ENCODE data around the gene UST.
"Not testable (repeated sequence)": the region's sequence is repeated elsewhere in the genome, so short reads cannot be mapped to it uniquely, and the experiment has no call there.

The UST gene

DNA sequence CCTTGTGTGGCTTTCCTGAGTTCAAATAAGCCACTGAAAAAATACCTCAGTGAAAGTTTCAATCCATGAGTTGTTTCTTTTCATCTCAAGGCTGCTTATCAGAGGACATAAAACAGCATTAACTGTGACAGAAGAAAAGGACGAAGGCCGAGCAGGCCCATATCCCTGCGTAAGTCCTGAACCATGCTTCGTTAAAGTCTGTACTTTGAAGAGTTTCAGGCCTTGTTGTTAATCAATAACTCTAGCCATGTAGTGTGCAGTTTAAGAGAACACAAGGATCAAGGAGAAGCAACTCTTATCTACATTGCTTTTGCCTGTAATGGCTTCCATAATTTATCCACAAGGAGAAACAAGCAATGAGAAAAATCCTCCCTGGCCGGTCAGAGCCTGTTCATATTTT, 165.4 kb downstream of the UST start:
- DNase-seq, result no peak

- no peak for DNase-seq
Observed at GRCh38 chr6:148915810-148916209, 169.0 kb downstream of the UST start.

GRCh38 chr6:148916485-148916884, 169.7 kb downstream of the UST start:
- not testable (repeated sequence) for DNase-seq

GRCh38 chr6:148924226-148925012, 177.6 kb downstream of the UST start:
- DNase-seq, result no peak

DNA sequence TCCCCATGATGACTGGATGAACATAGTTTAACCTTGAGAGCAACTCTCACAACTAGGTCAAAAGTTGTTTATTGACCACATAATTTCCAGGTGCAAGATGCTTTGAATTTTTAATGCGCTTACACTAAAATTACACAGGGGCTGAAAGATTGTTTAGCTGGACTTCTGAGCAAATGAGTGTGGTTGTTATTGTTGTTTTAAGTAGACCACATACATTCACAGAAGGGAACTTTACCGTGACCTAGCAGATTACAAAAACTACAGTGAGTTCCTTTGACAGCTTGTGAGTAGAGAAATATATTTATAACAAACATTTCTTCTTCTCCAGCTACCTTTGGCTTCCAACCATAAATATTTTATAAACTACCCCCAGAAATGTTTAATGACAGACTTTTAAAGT, 178.9 kb downstream of the UST start:
- DNase-seq, result no peak

- no peak for DNase-seq
Observed at GRCh38 chr6:148926478-148926877, 179.6 kb downstream of the UST start.

DNA sequence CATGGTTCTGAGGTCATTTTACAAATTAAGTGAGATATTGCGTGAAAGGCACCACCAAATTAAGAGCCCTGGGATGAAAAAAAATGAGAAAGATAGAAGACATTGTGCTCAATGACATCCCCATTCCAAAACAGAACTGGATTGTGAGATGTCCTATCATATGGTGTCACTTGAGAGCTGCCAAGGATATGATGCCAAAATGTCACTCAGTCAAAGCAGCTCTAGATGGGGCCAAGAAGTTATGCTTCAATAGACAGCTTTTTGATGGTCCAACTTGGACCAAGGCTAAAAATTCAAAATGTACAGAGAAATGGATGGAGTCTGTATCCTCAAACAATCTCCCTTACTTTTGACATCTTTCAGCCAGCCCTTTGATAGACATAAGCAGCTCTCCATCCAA, 180.8 kb downstream of the UST start:
- DNase-seq, result no peak

- DNase-seq, result no peak
Observed at GRCh38 chr6:148928811-148929210, 182.0 kb downstream of the UST start.

GRCh38 chr6:148932208-148932607, 185.4 kb downstream of the UST start:
- DNase-seq, result no peak

- DNase-seq, result no peak
Observed at GRCh38 chr6:148932731-148933130, 185.9 kb downstream of the UST start.

GRCh38 chr6:148934539-148934938, 187.7 kb downstream of the UST start:
- peak; percentile 22 for DNase-seq

DNA sequence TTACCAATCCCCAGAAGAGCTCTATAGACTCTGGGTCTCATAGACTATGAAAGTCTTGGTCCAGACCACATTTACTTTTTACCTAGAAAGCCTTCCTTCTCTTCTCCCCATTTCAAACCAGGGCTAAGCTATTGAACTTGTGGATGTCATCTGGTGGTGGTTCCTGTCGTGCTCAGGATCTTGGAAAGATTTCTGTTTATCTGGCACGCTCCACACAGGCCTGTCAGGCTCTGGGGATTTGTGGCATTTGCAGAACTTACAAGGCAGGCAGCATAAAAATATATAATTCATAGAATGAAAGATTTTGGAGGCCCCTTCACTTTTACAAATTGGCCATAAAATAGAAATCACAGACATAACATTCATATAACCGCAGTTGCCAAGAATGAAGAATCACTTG, 188.1 kb downstream of the UST start:
- no peak for DNase-seq

GRCh38 chr6:148935705-148936435, 189.0 kb downstream of the UST start:
- DNase-seq, result no peak

DNA sequence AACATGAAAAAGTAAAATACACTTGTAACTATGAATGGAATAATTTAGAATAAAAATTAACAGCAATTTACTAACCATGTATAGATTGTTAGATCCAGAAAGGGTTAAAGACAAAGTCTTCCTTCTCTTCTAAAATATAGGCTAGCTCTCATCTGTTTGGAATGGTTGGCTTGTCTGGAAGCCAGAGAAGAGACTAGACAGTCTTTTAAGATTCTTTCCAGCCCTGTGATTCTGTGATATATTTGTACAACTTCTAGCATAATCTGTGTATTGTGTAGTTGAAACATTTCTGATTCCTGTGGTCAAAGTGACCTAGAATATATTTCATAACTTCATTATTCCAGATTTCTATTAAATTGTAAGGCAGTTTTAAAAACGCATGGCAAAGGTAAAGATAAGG, 196.6 kb downstream of the UST start:
- no peak for DNase-seq

GRCh38 chr6:148944608-148945007, 197.8 kb downstream of the UST start:
- no peak for DNase-seq

GRCh38 chr6:148945301-148946021, 198.6 kb downstream of the UST start:
- DNase-seq, result no peak

DNA sequence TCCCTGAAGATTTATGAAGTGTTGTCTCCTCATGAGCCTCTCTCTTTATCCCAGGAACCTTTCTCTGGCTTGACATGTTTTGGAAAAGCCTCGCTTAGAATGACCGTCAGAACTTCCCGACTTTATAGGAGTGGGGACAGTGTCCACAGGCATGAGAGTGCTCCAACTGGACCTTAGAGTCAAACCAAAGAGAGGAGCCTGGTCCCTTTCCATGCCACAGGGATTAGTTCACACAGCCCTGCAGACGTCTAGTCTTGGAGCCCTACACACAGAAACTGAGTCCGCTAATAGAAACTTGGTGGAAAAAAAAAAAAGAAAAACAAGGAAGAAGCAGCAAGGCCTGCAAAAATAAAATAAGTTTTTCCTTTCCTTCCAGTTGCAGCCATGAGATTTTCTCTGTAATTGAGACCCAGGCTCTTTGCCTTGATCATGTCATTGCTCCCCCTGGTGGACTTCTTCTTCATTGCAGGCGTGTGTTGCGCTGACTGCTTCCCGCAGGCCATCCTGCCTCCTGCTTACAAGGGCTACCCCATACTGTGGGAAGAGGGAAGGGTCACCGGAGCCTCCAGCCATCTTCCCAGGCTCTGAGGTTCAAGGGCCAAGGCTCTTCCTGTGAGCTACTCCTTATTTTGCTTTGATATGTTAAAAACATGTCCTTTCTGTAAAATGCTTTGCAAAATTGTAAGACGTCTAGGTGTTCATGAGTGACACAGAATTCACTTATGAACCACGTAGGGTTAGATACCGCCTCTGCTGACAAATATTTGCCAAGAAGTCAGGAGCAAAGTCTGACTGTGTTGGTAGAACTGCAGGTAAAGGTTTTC, 201.0 kb downstream of the UST start:
- peak; percentile 87 for DNase-seq

DNA sequence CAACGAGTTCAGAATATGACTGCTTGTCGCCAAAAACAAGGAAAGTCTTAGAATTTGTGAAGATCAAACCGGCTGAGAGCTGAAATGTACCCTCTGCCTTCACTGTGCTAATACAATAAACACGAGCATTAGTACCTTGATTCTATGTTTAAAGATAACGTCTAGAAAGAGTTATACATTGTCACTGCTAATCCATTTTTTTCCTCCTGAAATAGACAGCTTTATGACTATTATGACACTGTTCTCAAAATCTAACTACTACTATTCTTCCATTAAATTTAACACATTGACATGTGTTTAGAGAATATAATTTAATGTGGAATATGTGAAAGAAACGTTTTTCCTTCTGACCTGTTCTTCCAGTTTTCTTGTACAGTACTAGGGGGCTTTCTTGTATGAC, 204.8 kb downstream of the UST start:
- DNase-seq, result no peak

DNA sequence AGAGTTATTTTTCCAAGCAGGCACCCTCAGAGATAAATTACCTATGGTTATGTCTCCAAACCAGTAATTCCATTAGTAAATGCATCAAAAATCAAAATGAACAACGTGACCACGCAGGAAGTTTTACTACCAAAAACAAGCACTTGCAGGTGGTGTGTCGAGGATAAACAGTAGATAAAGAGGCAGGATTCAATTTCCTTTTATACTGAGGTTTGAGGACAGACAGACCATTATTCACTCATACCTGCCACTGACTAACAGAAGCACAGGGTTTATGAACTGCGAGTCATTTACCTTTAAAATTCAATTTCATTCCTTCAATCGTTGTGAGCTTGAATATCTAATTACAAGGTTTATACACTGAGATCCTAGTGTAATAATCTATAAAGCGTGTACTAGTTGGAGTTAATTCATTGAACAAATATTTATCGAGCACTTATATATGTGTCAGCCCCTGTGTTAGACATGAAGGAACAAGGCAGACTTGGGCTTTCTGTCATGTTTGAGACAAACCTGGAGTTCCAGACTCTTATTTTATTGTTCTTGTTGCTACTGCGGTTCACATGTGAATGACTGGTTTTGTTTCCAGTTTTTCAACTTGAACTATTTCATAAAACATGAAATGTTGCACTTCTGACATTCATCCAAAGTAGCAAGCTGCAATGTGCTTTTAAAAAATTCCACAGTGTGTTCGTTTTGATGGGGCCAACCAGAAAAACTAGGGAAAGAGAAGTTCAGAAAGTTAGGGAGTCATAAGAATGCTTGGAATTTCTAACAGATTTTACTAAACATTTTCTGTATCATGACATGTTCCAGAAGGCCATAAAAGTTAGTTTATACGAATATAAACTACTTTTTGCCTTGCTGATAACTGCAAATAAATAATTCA, 205.6 kb downstream of the UST start:
- no peak for DNase-seq

DNA sequence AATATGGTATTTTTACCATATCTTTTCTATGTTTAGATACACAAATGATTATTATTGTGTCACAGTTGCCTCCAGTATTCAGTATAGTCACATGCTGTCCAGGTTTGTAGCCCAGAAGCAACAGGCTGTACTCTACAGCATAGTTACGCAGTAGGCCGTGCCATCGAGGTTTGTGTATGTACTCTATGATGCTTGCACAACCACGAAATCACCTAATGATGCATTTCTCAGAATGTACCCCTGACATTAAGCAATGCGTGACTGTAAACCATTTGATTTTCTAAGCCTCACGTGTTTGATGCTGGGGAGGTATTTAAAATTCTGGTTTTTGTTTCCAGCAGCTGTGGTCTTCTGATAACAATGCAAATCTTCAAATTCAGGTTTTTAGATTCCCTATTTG, 207.6 kb downstream of the UST start:
- DNase-seq, result no peak

- no peak for DNase-seq
Observed at GRCh38 chr6:148954934-148955333, 208.1 kb downstream of the UST start.

- no peak for DNase-seq
Observed at GRCh38 chr6:148955441-148955840, 208.6 kb downstream of the UST start.
